Measurements from ENCODE around the gene SLC9A9.

The SLC9A9 gene

GRCh38 chr3:143843587-143843986 is 4.7 kb downstream of the SLC9A9 start:
- no peak for DNase-seq (ENCODE audit: low read depth in 2 of 2)

- no peak for DNase-seq (ENCODE audit: low read depth in 2 of 2)
Measured at GRCh38 chr3:143840636-143841035, 7.6 kb downstream of the SLC9A9 start.

GRCh38 chr3:143839980-143840379 is 8.3 kb downstream of the SLC9A9 start:
- DNase-seq (ENCODE audit: low read depth in 2 of 2), result no peak

- DNase-seq (ENCODE audit: low read depth in 2 of 2), result no peak
Measured at GRCh38 chr3:143837076-143837475, 11.2 kb downstream of the SLC9A9 start.

DNA sequence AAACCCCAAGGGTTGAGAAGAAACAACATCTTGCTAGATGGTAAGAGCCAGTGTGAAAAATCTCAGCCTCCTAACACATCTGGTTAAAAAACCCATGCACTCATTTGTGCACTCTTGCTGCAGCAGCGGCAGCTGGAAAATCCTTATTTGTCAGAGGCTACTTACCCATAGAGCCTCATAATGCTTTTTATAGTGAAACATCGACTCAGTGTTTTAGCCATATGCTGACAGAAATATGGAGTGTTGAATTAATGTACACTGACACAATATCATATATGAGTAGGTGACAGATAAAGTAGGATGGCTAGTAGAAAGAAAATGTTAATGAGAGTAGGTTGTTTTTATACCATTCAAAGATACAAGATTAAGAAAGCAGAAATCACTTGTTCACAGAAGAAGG is 13.0 kb downstream of the SLC9A9 start:
- no peak for DNase-seq (ENCODE audit: low read depth in 2 of 2)

DNA sequence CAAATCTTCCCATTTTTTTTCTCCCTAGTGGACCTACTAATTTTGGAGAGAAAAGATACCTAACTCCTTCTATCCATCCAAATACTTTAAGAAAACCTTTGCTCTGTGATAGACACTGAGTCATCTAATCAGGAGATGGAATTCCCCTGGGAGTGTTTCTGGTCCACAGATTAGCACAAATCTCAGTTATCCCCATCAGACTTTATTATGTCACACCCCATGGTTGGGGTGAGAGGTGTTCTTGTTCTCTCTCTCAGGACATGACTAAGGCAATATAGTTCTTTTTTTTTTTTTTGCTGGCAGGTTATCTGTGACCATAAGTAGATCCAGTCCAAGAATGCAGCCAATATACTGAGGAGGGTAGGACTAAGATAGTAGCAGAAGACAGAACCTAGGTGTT is 15.8 kb downstream of the SLC9A9 start:
- DNase-seq (ENCODE audit: low read depth in 2 of 2), result no peak

DNA sequence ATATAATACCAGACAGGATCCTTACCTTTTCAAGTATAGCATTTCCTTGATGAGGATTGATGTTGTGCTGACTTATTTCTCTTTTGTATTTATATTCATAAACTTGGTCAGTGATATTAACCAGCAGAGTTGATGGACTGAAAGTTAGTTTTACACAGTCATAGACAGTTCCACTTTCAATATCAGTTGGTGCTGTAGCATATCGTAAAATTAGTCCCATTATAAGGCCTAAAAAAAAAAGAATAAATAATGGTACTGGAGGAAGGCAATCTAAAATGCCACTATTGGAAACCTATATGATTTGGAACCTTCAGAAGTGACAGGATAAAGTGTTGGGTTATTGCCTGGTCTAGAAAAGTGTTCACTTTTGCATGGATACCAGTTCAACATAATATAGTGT is 16.3 kb downstream of the SLC9A9 start:
- no peak for DNase-seq (ENCODE audit: low read depth in 2 of 2)

DNA sequence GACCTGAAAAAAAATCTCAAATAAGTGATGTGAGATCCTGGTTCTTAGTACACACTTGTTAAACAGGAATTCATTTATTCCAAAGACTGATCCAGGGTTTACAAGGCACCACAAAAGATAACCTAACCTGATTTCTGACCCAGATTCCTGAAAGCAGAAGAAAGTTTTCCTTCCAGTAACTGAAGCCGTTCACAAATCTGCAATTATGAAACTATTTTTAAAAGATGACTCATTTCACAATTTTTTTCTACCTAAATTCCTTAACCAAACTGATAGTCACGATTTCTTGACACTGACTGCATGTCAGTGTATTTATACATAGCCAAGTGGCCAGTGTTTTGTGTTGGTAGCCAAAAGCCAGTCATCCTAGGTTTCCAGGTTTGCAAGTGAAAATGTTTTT is 17.1 kb downstream of the SLC9A9 start:
- no peak for DNase-seq (ENCODE audit: low read depth in 2 of 2)

DNA sequence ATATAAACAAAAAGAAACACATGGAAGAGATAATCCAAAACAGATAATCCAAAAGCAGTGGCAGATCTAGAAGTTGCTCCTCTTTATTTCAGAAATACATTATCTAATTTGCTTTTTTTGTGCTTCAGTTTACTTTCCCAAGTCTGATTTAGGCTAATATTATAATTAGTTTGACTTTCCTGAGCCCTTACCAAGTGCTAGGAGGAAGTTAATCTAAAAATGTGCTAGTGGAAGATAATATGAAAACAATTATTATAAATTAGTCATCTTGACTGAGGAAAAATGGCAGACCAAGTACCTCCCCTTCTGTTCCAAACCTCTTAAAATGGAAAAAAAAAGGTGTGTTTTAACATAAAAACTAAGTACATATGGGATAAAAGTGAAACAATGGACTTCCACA is 17.5 kb downstream of the SLC9A9 start:
- no peak for DNase-seq (ENCODE audit: low read depth in 2 of 2)

DNA sequence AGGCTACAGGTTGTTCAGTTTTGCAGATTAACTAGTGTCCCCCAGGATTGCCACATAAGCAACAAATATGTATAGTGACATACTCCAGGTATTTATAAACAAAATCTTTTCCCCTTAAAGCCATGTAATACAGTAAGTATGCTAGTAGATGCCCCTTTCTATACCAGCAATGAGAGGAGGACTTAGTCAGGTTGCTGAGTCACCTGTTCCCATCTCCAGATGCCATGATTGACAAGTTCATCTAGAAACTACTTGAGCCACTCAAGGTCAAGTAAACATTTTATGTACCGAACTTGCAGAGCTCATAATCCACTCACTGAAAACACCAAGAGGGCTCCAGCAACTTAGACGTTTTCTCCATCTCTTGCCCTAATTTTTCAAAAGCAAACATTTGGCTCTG is 18.2 kb downstream of the SLC9A9 start:
- no peak for DNase-seq (ENCODE audit: low read depth in 2 of 2)

DNA sequence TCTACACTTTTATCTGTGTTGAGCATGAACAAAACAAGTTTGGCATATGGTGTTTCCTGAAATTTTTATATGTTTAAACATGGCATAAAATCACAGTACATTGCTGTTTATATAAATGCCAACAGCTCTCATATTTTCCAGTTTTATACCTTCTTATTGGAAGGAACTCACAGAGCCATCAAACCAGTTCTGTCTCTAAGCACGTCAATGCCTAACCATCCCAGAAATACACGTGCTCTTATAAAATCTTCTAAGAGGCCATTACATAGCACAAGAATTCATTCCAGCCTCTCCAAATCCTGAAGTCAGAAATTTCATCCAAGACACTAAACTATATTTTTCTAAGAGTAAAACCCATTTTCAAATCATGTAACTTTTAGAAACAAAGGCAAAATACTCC is 20.8 kb downstream of the SLC9A9 start:
- DNase-seq (ENCODE audit: low read depth in 2 of 2), result no peak

DNA sequence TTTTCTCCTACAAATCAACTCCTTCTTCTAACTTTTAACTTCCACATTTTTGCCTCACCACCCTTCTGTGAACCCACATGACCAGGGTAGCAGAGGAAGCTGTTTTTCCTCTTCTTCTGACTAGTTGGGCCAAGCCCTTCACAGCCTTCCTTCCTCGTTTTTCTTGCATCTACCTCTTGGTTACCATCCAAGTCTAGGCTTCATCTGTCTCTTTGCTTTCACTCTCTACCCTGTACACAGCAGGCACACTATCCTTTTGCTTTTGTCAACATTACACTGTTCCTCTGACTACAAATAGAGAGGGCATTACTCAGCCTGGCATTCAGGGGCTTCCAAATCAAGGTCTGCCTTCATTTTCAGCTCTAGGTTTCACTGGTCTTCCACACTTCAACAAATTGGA is 22.0 kb downstream of the SLC9A9 start:
- no peak for DNase-seq (ENCODE audit: low read depth in 2 of 2)

- DNase-seq (ENCODE audit: low read depth in 2 of 2), result no peak
Measured at GRCh38 chr3:143825513-143825912, 22.8 kb downstream of the SLC9A9 start.

- no peak for DNase-seq (ENCODE audit: low read depth in 2 of 2)
Measured at GRCh38 chr3:143824735-143825385, 23.4 kb downstream of the SLC9A9 start.

DNA sequence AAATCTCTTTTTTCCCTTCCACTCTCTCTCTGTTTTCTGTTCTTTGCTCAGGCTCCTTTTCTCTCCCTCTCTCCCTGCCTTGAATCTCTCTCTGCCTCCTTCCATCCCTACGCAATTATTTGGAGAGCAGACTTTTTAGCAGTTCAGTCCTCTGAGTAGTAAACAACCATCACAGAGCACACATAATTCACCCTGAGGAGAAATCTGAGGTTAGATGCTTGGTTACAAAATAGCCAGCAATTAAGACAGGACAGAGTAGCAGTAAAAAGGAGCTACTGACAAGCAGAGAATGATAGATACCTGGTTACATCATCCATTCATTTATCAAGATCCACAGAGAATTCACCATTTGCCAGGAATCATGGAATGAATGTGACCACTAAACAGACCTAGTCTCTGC is 25.5 kb downstream of the SLC9A9 start:
- no peak for DNase-seq (ENCODE audit: low read depth in 2 of 2)

DNA sequence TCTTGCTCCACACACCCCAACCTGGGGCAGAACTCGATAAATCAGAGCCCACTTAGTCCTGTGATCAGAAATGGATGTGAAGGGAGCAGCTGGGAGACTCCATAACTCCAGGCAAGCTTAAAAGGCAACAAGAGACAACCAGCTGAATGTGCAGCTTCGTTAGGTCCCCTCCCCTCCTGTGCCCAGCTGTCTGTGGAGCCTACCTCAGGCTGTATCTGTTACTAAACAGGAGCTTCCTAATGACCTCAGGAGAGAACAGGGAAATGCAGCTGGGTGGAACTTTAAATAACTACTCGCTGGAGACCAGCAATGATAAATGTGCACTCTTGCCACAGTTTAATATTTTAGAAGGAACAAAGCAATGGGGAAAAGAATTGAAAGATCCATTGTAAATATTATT is 25.9 kb downstream of the SLC9A9 start:
- no peak for DNase-seq (ENCODE audit: low read depth in 2 of 2)

DNA sequence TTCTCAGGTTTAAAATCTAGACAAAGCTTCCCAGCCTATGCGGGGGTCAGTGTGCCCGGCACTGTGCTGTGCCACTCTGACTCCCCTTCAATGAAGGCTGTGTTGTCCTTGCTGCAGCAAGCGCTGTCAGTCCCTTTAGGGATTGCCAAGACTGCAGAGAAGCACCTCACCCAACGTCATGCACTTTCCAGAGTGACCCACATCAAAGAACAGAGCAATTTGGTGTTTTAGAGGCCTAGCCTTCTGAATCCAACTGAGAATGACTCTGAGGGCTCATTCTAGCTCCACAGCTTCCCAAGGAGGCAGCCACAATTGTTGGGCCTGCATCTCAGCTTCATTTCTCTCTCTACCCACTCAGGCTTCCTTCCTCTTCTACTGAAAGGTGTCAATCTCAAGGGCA is 26.4 kb downstream of the SLC9A9 start:
- no peak for DNase-seq (ENCODE audit: low read depth in 2 of 2)

GRCh38 chr3:143820466-143821221 is 27.6 kb downstream of the SLC9A9 start:
- no peak for DNase-seq (ENCODE audit: low read depth in 2 of 2)

- no peak for DNase-seq (ENCODE audit: low read depth in 2 of 2)
Measured at GRCh38 chr3:143819890-143820289, 28.4 kb downstream of the SLC9A9 start.

GRCh38 chr3:143814443-143814889 is 33.8 kb downstream of the SLC9A9 start:
- no peak for DNase-seq (ENCODE audit: low read depth in 2 of 2)

DNA sequence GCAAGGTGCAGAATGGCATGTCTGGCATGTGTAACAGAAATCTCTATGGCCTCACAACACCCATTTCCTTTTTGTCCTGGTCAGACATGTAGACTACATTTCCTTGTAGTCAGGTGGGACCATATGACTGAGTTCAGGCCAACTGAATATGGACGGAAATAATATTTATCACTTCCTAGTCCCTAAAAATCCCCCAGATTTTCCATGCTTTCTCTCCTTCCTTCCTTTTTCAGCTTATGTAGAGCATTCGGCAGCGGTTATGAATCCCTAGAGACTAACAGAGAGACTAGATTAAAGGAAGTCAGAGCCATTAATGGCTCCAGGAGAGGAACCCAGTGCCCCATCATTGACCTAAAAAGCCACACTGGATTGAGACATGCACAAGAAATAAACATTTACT is 35.8 kb downstream of the SLC9A9 start:
- DNase-seq (ENCODE audit: low read depth in 2 of 2), result no peak

- DNase-seq (ENCODE audit: low read depth in 2 of 2), result no peak
Measured at GRCh38 chr3:143811602-143812001, 36.7 kb downstream of the SLC9A9 start.

GRCh38 chr3:143810953-143811265 is 37.4 kb downstream of the SLC9A9 start:
- no peak for DNase-seq (ENCODE audit: low read depth in 2 of 2)
